ENCODE results near the gene LMOD1. TPM values are rescaled to one million over a fixed set of nuclear protein-coding genes. Genes with fewer than 3 reads are reported as not detected.
A peak's percentile ranks its signal among the peaks of the same experiment; 100 is the strongest.

The LMOD1 gene
- total RNA-seq, 1 experiment from 2014 or later = not detected

- intact Hi-C loops (cut with micrococcal nuclease; ENCODE audit: unreplicated experiment) = no loop called here
- Histone ChIP-seq H3K4me1 (ENCODE audit: insufficient read depth, low read length, poor library complexity, severe bottlenecking) (no peaks in the 10 kb centered on the region), H3K27me3 (replicated peaks; ENCODE audit: insufficient read depth, low read depth, low read length, poor library complexity) (no peaks in the 10 kb centered on the region), H3K4me3 (ENCODE audit: low read depth, low read length, poor library complexity, severe bottlenecking) (no peak overlapping the region), H3K36me3 (ENCODE audit: insufficient read depth, low read length, poor library complexity, severe bottlenecking) (no peaks in the 10 kb centered on the region), H3K9me3 (ENCODE audit: low read depth, low read length, poor library complexity, severe bottlenecking) (no peaks in the 10 kb centered on the region), H3K27ac (ENCODE audit: low read depth, low read length, poor library complexity, severe bottlenecking) (no peak overlapping the region)
- BruUV-seq (replicated peaks) = no TSS peak
- POLR2A ChIA-PET (ENCODE audit: low non-redundant PET) = interaction anchor here (0.6 kb wide), 1 partner anchor 43 kb away, joined by 4 read pairs; no protein-coding TSS in a partner anchor
- no peak for DNase-seq (ENCODE audit: low spot score)
- TF ChIP-seq EZH2 (IDR thresholded peaks at IDR 0.05; ENCODE audit: borderline replicate concordance, low read depth, low read length, poor library complexity, severe bottlenecking) (no peak), CTCF (conservative IDR thresholded peaks at IDR 0.05; ENCODE audit: low read depth, low read length) (no peak)
- CTCF ChIA-PET = no interaction called here
Measured at GRCh38 chr1:201884425-201884824, 61.9 kb downstream of the LMOD1 start.

- no peak for DNase-seq (ENCODE audit: low spot score)
- no peaks in the 10 kb centered on the region for H3K4me1 ChIP-seq (ENCODE audit: insufficient read depth, low read length, poor library complexity, severe bottlenecking)
- no peaks in the 10 kb centered on the region for H3K27me3 ChIP-seq (replicated peaks; ENCODE audit: insufficient read depth, low read depth, low read length, poor library complexity)
- H3K9me3 ChIP-seq (ENCODE audit: low read depth, low read length, poor library complexity, severe bottlenecking) = no peaks in the 10 kb centered on the region
- H3K4me3 ChIP-seq (ENCODE audit: low read depth, low read length, poor library complexity, severe bottlenecking) = no peak overlapping the region
- BruUV-seq (replicated peaks) = no TSS peak
- ChIA-PET POLR2A (ENCODE audit: low non-redundant PET) (no interaction called here), CTCF (interaction anchor here (0.6 kb wide), 1 partner anchor 21 kb away, joined by 7 read pairs; no protein-coding TSS in a partner anchor)
- intact Hi-C loops (cut with micrococcal nuclease; ENCODE audit: unreplicated experiment) = no loop called here
- no peaks in the 10 kb centered on the region for H3K36me3 ChIP-seq (ENCODE audit: insufficient read depth, low read length, poor library complexity, severe bottlenecking)
- peak overlapping the region; percentile 14 for H3K27ac ChIP-seq (ENCODE audit: low read depth, low read length, poor library complexity, severe bottlenecking)
- no peak for TF ChIP-seq EZH2 (IDR thresholded peaks at IDR 0.05; ENCODE audit: borderline replicate concordance, low read depth, low read length, poor library complexity, severe bottlenecking)
- no peak for TF ChIP-seq CTCF (conservative IDR thresholded peaks at IDR 0.05; ENCODE audit: low read depth, low read length)
Measured at GRCh38 chr1:201883786-201884185, 62.6 kb downstream of the LMOD1 start.

- intact Hi-C loops (cut with micrococcal nuclease; ENCODE audit: unreplicated experiment) = no loop called here
- ChIA-PET POLR2A (ENCODE audit: low non-redundant PET) (no interaction called here), CTCF (interaction anchor here (0.6 to 1.2 kb wide), 3 partner anchors 9 to 21 kb away, joined by 3 to 8 read pairs (median 7); no protein-coding TSS in a partner anchor)
- Histone ChIP-seq H3K4me1 (ENCODE audit: insufficient read depth, low read length, poor library complexity, severe bottlenecking) (no peaks in the 10 kb centered on the region), H3K9me3 (ENCODE audit: low read depth, low read length, poor library complexity, severe bottlenecking) (no peaks in the 10 kb centered on the region), H3K4me3 (ENCODE audit: low read depth, low read length, poor library complexity, severe bottlenecking) (no peak overlapping the region), H3K27ac (ENCODE audit: low read depth, low read length, poor library complexity, severe bottlenecking) (peak overlapping the region; percentile 14), H3K36me3 (ENCODE audit: insufficient read depth, low read length, poor library complexity, severe bottlenecking) (peaks cover 4% of the 10 kb centered on the region), H3K27me3 (replicated peaks; ENCODE audit: insufficient read depth, low read depth, low read length, poor library complexity) (no peaks in the 10 kb centered on the region)
- no peak for TF ChIP-seq EZH2 (IDR thresholded peaks at IDR 0.05; ENCODE audit: borderline replicate concordance, low read depth, low read length, poor library complexity, severe bottlenecking)
- TF ChIP-seq CTCF (conservative IDR thresholded peaks at IDR 0.05; ENCODE audit: low read depth, low read length) = no peak
- DNase-seq (ENCODE audit: low spot score) = no peak
- BruUV-seq (replicated peaks) = no TSS peak
Measured at GRCh38 chr1:201883266-201883665, 63.1 kb downstream of the LMOD1 start.
